Measurements from ENCODE around the gene VSNL1. TPM values are rescaled to one million over a fixed set of nuclear protein-coding genes. Genes with fewer than 3 reads are reported as not detected.
"Not testable (repeated sequence)": the region's sequence is repeated elsewhere in the genome, so short reads cannot be mapped to it uniquely, and the experiment has no call there.

The VSNL1 gene
- polyA plus RNA-seq, 3 donors = 3.7 to 4.8 (median 3.8) TPM

DNA sequence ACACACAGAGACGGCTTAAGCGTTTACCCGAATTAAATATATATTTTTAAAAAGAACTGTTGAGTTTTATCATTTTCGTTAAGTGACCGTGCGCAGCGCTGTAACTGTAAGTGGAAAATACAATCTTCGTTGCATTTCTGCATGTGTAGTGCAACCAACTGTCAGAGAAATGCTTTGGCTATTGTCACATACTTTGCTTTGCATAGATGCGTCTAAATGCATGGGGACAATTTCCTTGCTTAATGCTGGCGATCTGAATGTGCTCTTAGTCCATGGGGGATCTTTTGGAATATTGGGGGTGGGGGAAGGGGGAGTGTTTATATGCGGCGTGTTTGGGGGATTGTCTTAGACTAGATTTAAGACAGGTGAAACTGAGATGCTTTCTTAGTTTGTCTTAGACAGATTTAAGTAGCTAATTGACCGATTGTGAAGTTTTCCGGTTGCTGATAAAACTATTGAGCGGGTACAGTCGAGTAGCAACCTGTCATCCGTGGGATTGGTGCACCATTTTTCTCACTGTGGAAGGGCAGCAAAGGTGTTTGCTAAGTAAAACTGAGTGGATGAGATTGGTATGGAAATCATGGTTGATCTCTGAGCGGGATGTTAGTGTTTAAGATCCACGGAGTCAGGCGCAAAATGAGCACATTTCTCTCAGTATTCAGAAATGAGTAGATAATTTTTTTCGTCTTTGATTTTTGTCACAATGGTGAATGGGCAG is 476 bp downstream of the VSNL1 start:
- no peak for DNase-seq

DNA sequence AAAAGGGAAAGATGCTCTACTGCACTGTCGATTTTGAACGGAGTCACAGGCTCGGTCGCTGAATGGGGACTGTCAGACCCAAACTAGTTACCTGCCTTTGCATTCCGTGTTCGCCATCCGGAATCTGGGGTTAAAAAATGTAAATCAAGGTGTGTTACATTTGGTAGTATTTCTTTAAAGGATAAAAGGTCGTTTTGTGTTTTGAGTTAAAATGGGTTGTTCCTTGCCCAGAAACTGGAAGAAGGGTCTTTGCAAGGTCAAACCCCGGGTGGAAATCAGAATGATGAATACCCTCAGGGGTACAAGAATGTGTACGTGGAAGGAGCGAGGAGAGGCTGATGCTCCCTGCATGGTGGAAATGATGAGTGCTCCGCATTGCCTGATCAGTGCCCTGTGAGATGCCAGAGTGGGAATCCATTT is 1.0 kb downstream of the VSNL1 start:
- DNase-seq = no peak

DNA sequence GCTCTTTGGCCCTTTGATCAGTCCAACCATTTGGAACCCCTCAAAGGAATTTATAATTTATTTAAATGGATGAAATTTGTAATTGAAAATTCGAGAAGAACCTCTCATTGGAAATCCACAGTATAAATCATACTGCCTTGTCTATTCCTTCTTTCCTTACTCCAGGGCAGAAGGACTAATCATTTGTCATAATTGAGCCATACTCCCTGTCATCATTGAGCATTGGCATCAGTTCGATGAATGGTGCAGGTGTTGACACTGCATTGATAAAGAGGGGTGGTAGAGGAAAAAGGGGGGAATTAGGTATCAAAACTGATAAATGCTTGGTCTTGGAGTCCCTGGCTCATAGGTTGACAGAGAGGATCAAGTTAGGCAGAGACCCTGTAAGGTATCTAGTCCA is 2.0 kb downstream of the VSNL1 start:
- DNase-seq = no peak

DNA sequence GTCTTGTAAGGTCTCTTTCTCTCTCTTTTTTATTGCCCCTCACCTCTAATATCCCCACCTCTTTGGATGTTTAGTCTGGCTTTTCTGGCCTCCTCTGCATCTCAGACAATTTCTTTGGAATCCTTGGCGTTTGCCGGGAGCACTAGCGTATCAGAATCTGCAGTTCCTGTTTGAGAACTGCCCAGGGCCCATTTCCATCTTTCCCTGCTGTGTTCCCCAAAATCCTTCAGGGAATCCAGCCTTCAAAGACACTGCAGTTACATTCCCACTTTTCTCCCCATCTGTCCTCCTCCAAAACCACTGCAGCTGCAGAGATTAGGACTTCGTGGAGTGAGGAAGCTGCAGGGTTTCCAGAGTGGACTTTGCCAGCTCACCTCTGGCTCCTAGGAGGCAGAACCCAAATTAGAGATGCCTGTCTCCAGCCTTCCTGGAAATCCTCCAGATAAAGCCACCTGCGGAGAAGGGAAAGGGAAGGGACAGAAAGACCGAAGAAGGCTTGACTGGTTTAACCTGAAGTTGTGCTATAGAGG is 2.7 kb downstream of the VSNL1 start:
- DNase-seq = no peak

DNA sequence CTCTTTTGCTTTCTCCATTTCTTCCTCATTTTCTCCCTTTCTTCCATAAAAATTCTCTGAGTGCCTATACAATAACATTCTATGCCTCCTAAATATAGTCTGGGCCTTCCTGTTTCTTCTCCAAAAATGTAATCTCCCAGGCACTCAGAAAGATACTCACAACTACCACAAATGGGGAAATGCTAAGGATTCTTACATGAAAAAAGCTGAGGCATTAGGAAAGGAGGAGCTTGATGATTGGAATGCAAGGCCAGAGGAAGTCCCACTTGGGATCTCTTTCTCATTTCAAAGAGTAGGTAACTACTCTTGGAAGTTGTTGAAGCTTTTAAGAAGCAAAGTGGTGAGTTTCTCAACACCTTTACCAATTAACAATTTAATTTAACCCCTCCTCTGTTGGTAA is 3.4 kb downstream of the VSNL1 start:
- no peak for DNase-seq

DNA sequence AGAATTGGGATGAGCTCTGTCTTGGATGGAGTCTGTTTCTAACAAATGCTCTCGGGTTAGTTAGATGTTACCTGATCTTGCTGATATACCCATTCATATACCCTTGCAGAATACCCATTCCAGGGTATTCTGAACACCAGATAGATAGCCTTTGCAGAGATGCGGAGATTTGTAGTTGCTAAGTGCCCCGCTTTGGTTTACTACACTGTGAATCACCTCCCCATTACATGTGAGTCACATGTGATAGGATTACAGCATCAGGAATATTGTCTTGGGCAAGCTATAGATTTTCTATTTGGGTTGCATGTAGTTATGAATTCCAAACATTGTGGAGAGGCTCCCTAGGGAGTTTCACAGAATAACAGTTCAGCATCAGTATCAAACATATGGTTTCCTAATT is 3.8 kb downstream of the VSNL1 start:
- no peak for DNase-seq

DNA sequence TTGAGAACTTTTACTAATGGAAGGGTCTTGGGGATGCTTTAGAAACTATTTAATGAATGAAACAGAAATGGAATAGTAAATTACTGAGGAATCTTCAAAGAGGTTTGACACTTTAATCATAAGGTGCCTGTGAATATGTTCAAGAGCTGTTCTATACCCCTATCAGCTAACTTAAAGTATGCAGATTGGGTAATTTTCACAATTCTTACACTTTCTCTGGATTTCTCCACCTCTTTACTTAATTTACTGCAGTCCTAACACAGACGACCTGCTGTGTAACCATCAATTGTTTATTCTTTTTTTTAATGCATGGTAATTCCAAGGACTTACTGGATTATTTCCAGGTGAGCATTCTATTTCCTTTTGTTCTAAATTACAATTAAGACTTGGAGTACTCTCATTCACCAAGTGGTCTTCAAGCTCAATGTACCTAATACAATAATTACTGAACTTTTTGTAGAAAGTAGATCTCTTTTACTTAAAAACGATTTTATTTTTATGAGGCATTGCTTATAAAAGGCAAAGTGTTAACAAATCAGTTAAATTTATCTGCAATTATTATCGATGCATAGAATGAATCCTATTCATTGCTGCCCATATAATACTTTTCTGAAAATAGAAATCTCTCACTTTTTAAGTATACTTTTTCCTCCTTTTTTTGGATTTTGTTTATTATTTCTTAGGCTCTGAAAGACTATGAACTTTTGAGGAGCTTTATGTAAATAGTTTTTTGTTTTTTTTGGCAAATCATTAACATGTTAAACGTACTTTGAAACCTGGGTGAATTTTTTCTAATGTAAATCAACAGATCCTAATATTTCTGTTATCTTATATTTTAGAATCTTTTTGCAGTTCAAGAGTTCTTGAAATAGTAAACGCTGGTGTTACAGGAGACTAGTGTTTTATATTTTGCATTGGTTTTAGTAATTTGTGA is 5.5 kb downstream of the VSNL1 start:
- no peak for DNase-seq

DNA sequence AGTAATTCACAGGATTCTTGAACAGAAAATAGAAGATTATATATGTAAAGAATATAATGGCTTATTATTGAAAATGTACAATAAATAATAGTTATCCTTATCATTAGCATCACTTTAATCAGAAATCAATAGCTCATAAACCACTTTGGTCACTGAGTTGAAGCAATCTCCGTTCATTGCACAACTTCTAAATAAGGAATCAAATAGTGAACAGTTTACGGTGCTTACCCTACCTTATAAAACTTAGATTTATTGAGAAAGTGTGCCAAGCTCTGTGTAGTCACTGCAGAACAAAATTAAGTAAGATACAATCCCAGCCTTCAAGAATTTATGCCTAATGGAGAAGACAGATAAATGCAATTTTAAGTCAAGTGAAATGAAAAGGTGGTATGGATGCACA is 6.7 kb downstream of the VSNL1 start:
- DNase-seq = no peak

DNA sequence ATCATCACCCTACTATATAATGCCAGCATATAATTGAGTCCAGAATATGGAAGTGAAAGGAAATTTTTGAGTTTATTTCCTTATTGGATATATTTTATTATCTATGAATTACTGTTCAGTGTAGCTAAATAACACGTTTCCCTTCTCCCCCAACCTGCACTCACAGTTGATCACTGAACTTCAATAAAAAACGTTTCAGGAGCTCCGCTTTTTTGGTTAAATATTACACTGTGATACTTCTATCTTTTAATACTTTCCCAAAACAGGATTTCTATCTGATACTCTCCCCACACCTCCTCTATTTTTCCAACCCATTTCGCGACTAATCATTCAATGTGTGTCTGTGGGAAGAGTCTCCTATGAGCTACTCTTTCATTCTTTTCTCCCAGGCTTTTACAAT is 7.2 kb downstream of the VSNL1 start:
- no peak for DNase-seq

DNA sequence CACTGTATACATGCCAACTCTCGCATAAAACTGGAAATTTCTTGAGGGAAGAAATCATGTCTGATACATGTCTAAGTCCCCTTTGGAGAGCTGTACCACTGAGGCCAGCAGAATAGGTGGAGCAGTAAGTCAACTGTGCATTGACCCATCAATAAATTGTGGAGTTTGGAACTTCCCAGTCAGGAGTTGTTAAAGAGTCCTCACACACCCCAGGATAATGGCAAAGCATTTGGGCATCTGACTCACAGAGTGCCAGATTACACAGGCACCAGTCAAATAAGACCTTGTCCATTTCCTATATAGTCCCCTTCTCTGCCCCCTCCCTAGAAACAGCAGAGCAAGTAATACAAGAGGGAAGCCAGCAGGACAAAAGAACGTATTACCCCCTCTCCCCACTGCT is 10.4 kb downstream of the VSNL1 start:
- DNase-seq = no peak

DNA sequence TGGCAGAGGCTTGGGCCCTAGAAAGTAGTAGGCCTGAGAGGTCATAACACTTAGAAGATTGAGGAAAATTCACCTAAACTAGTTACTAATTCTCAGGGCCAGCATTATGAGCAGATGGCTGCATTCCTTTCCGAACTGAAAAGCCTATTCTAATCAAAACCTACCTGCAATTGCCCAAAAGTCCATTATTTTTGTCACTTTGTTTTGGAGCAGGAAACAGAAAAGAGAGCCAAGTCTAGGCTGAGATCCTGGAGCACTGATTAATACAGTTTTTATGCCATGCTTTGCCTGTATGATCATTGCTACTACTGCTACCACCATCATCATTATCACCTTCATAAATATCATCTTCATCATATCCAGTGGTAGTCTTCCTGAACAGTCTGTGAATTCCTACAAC is 14.7 kb downstream of the VSNL1 start:
- DNase-seq = no peak

DNA sequence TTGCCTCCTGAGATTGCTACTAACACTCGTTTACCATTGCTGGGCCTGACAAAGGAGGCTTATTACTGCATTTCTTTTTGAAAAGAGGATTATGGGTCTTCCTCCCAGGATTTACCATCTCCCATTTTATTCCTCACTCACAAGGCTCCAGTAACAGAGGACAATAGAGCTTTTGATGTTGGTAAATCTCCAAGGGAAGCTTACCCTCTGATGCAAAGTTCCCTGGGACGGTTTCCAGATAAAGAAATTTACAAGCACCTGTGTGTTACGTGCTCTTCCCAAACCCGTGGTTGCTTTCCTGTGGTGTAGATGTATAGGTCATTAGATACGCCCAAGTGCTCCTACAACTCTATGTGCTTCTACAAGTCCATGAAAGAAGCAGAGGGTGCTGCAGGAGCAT is 17.1 kb downstream of the VSNL1 start:
- DNase-seq = no peak

DNA sequence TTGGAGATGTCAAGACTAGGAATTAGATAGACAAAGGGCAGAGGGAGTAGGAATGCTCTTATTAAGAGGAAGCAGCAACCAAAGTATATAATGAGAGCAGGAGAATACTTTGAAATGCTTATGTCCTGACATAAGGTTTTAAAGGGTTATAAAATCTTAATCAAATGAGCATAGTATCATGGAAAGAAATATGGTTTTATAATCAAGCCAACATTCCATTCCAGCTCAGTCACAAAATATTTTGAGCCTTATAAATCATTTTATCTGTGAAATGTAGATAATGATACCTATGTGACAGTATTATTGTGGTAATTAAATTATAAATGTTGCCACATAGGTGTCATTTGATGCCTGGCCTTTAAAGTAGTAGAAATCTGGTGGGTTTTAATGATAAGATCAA is 17.6 kb downstream of the VSNL1 start:
- no peak for DNase-seq

DNA sequence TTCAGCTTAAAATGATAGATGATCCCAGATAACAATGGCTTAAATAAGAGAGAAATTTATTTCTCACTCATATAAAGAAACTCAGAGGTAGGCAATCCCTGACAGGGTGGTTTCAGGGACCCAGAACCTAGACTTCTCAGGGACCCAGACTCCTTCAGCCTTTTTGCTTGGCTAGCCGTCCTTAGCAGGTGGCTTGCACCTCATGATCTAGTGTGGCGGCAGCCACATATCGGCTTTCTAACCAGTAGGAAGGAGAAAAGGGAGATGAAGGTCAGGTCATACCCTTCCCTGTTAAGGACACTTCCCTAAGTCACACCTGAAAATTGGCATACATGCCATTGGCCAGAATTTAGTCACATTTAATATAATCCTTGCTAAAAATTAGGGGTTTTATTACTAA is 18.4 kb downstream of the VSNL1 start:
- no peak for DNase-seq

DNA sequence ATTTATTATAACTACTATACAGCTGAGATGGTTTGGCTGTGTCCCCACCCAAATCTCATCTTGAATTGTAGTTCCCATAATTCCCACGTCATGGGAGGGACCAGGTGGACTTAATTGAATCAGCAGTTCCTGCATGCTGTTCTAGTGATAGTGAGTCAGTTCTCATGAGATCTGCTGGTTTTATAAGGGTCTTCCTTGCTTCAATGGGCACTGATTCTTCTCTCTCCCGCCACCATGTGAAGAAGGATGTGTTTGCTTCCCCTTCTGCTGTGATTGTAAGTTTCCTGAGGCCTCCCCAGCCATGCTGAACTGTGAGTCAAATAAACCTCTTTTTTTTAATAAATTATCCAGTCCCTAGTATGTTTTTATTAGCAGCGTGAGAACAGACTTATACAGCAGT is 25.2 kb downstream of the VSNL1 start:
- not testable (repeated sequence) for DNase-seq

DNA sequence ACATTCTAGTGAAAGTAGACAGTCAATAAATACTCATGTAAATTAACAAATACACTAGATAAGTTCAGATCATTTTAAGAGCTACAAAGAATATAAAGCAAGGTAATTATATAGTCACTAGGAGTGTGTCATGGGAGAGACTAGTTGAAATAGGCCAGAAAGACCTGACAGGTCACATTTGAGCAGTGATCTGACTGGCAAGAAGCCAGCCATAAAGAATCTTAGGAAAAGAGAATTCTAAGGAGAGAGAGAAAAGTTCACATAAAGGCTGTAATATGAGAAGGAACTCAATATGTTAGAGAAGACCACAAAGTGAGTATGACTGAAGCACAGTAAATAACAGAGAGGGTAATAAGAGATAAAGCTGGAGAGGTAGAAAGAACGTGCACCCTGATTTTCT is 31.2 kb downstream of the VSNL1 start:
- DNase-seq = no peak

DNA sequence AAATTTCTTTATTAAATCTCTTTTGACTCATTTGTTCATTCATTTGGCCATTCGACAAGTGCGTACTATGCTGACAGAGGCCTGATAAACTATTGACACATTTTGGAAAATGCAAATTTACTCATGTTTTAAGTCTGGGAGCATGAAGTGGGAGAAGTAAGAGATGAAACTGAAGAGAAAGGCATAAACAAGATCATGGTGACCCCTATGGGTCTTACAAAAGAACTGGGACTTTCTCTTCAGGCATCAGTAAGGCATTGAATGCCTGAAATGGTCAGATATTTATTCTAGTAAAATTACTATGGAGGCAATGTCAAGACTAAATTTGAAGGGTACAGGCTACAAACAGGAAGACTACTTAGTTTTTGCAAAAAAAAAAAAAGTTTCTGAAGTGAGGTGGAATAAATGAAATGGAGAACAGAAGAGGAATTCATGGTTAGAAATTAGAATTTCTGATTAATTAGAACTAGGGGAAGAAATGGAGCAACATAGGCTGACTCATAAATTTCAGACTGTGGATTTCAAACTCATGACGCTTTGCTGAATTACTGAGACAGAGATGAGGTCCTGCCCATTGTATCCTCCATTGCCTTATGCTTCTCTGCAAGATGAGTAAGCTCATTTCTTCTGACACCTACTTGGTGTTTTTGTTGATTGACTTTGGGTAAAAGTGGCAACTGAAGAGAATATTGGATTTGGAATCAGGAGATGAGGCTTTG is 32.7 kb downstream of the VSNL1 start:
- DNase-seq = no peak

DNA sequence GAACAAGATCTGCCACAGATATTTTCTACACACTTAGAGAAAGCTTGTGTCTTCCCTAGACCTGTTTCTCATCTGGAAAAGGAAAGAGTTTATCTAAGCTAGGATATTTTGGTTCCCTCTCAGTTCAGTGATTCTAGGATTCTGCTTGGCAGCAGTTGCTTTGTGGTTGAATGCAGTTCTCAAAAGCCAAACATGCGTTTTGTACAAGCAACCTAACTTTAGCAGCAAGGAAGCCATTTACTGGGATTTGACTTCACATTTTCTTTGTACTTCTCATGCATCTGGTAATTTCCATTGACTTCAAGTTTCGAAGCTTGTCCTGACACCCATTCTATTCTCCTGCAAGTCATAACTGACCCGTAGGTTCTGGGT is 33.3 kb downstream of the VSNL1 start:
- no peak for DNase-seq

DNA sequence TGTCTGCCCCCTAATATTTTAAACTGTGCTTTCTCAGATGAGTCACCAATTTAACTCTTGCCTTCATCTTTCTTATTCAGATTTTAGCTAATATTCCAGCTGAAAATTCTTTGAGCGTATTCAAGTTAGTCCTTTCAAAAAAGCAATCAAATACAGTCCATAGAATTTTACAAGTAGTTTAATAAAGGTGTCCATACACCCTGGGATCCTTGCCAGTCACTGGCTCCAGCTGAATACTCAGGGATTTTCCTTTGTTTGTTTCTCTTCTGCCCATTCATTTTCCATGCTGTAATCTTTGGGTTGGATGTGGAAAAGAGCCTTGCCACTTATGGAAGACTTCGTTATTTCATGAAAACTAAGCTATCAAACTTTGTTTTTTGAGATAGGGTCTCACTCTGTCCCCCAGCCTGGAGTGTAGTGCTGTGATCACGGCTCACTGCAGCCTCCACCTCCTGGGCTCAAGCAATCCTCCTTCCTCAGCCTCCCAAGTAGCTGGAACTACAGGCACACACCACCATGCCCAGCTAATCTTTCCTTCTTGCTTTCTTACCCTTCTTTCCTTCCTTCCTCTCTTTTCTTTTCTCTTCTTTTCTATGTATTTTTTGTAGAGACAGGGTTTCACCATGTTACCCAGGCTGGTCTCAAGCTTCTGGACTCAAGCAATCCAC is 34.0 kb downstream of the VSNL1 start:
- DNase-seq = no peak

DNA sequence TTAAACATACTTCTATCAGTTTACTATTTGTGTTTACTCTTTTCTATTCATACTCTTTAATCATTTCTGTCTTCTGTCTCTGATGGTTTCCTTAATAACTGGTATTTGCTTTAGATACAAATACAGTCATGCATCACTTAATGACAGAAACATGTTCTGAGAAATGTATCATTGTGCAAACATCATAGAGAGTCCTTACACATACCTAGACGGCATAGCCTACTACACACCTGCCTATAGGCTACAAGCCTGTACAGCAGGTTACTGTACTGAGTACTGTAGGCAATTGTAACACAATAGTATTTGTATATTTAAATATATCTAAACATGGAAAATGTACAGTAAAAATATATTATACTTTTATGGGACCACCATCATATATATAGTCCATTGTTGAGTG is 36.3 kb downstream of the VSNL1 start:
- DNase-seq = no peak

DNA sequence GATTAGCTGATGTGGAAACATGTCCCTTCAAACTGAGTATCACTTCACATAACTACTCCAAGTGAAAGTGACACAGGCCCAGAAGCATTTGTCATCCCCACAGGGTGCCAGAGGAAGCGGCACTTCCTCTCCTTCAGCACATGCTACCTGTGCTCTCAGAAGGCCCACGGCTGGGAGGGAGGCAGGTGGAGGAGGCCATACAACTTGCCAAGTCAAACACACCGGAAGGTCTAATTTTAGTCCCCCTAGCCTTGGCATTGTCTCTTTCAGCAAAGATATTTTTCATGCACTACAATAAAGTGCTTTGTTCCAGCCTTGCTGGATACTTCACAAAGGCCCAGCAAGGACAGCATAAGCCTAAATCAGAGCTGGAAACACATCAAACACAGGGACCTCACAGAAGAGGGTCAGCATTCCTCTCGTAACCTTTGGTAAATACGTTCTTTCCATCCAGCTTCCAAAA is 38.0 kb downstream of the VSNL1 start:
- no peak for DNase-seq
